IMR-90 (cell line): ENCODE results near the gene RUNX3. TPM values are rescaled to one million over a fixed set of nuclear protein-coding genes. Genes with fewer than 3 reads are reported as not detected.

Source experiments
- ATAC-seq: fragments of 200-7000 bp; cut with Tn5 transposase; 2 replicates; pipeline ENCODE4 v1.9.1; 2020; ENCODE audit warnings: low read depth, mild to moderate bottlenecking, moderate library complexity
- BruUV-seq: library from RNA; stranded (reverse); fragments of 400-500 nt; replicated peaks from 2 replicates; lab custom pipeline; 2021; lab: Mats Ljungman, UMichigan
- CTCF ChIA-PET: fragments of 300-600 bp; formaldehyde crosslinking; extraction: SDS; loops from one replicate; lab custom pipeline; 2021; ENCODE audit warnings: antibody characterized with exemption; lab: Yijun Ruan, JAX
- POLR2A ChIA-PET: fragments of 300-600 bp; sonication (Branson Sonifier 250); formaldehyde crosslinking; loops from one replicate; lab custom pipeline; 2022; ENCODE audit warnings: antibody characterized with exemption; ENCODE audit not compliant: unreplicated experiment; lab: Charles Lee
- DNase-seq: peaks from one replicate; pipeline ENCODE4 v3.0.0; 2013
- H2AFZ ChIP-seq: replicated peaks from 2 replicates; pipeline ENCODE3; 2013; ENCODE audit warnings: low read length, mild to moderate bottlenecking; ENCODE audit not compliant: poor library complexity
- H2AK5ac ChIP-seq: 2 replicates; pipeline ENCODE4 v1.6.1; 2013; ENCODE audit warnings: low read depth, low read length, inconsistent platforms
- H2AK9ac ChIP-seq: replicated peaks from 2 replicates; pipeline ENCODE3; 2013; ENCODE audit warnings: mild to moderate bottlenecking, low read depth, low read length, moderate library complexity; ENCODE audit not compliant: poor library complexity
- H2BK120ac ChIP-seq: 2 replicates; pipeline ENCODE4 v1.6.1; 2013; ENCODE audit warnings: low read depth, low read length, inconsistent platforms
- H2BK15ac ChIP-seq: 3 replicates; pipeline ENCODE4 v1.6.1; 2013; ENCODE audit warnings: low read depth, low read length, inconsistent platforms
- H2BK20ac ChIP-seq: 2 replicates; pipeline ENCODE4 v1.6.1; 2013; ENCODE audit warnings: low read depth, mild to moderate bottlenecking, inconsistent platforms, low read length, moderate library complexity
- H2BK5ac ChIP-seq: 2 replicates; pipeline ENCODE4 v1.6.1; 2013; ENCODE audit warnings: mild to moderate bottlenecking, low read depth, low read length, inconsistent platforms; ENCODE audit not compliant: poor library complexity, severe bottlenecking
- H3K14ac ChIP-seq: replicated peaks from 2 replicates; pipeline ENCODE4 v1.6.1; 2013; ENCODE audit warnings: low read depth, low read length, inconsistent platforms
- H3K18ac ChIP-seq: 2 replicates; pipeline ENCODE4 v1.6.1; 2013; ENCODE audit warnings: low read depth, low read length, control low read depth
- H3K23ac ChIP-seq: 2 replicates; pipeline ENCODE4 v1.6.1; 2013; ENCODE audit warnings: low read depth, low read length, inconsistent platforms
- H3K27ac ChIP-seq: 2 replicates; pipeline ENCODE4 v1.5.1; 2013; ENCODE audit warnings: mild to moderate bottlenecking, control low read depth, low read length; ENCODE audit not compliant: insufficient read depth
- H3K27me3 ChIP-seq: 2 replicates; pipeline ENCODE4 v1.6.1; 2013; ENCODE audit warnings: low read length; ENCODE audit not compliant: control insufficient read depth, insufficient read depth
- H3K36me3 ChIP-seq: 2 replicates; pipeline ENCODE4 v1.6.1; 2013; ENCODE audit warnings: low read length, mixed read lengths; ENCODE audit not compliant: control insufficient read depth, insufficient read depth
- H3K4ac ChIP-seq: 2 replicates; pipeline ENCODE4 v1.6.1; 2013; ENCODE audit warnings: low read depth, low read length, inconsistent platforms
- H3K4me1 ChIP-seq: 2 replicates; pipeline ENCODE4 v1.6.1; 2013; ENCODE audit warnings: low read length, mixed read lengths; ENCODE audit not compliant: control insufficient read depth, insufficient read depth
- H3K4me2 ChIP-seq: 2 replicates; pipeline ENCODE4 v1.6.1; 2013; ENCODE audit warnings: low read depth, mild to moderate bottlenecking, control low read depth, low read length, moderate library complexity
- H3K4me3 ChIP-seq: 2 replicates; pipeline ENCODE4 v1.5.1; 2013; ENCODE audit warnings: low read depth, mild to moderate bottlenecking, control low read depth, low read length, moderate library complexity; ENCODE audit not compliant: insufficient read depth
- H3K56ac ChIP-seq: 2 replicates; pipeline ENCODE4 v1.6.1; 2013; ENCODE audit warnings: low read length, inconsistent platforms; ENCODE audit not compliant: insufficient read depth; ENCODE audit errors: extremely low read depth
- H3K79me1 ChIP-seq, 2 experiments: 2 replicates each; pipeline ENCODE4 v1.6.1; 2013; ENCODE audit warnings: low read length in 2 of 2, inconsistent platforms in 1 of 2, low read depth in 1 of 2
- H3K9ac ChIP-seq: 2 replicates; pipeline ENCODE4 v1.6.1; 2013; ENCODE audit warnings: low read depth, low read length, control low read depth
- H3K9me1 ChIP-seq: 2 replicates; pipeline ENCODE4 v1.6.1; 2013; ENCODE audit warnings: low read length, inconsistent platforms; ENCODE audit not compliant: insufficient read depth
- H3K9me3 ChIP-seq: 2 replicates; pipeline ENCODE4 v1.6.1; 2013; ENCODE audit warnings: low read length; ENCODE audit not compliant: control insufficient read depth, insufficient read depth
- H4K20me1 ChIP-seq: 2 replicates; pipeline ENCODE4 v1.6.1; 2013; ENCODE audit warnings: low read length, inconsistent platforms; ENCODE audit not compliant: insufficient read depth
- H4K5ac ChIP-seq: 2 replicates; pipeline ENCODE4 v1.6.1; 2013; ENCODE audit warnings: mild to moderate bottlenecking, low read depth, low read length, control low read depth
- H4K8ac ChIP-seq, 2 experiments: 2 replicates each; pipeline ENCODE4 v1.6.1; 2013; ENCODE audit warnings: low read depth in 2 of 2, low read length in 2 of 2, control low read depth in 1 of 2, inconsistent platforms in 1 of 2
- H4K91ac ChIP-seq: 2 replicates; pipeline ENCODE4 v1.6.1; 2013; ENCODE audit warnings: low read depth, low read length, inconsistent platforms; ENCODE audit not compliant: insufficient read depth
- BHLHE40 ChIP-seq: fragments of 150-350 bp; IDR thresholded peaks from 2 replicates; pipeline ENCODE4 v1.6.1; 2016; ENCODE audit warnings: mild to moderate bottlenecking, low read depth, low read length
- CEBPB ChIP-seq: IDR thresholded peaks from 2 replicates; pipeline ENCODE4 v1.6.1; 2012; ENCODE audit warnings: low read depth, low read length, improper control_type of control experiment
- CHD1 ChIP-seq: IDR thresholded peaks from 2 replicates; pipeline ENCODE4 v1.6.1; 2012; ENCODE audit warnings: low read depth, low read length, improper control_type of control experiment
- FOS ChIP-seq: fragments of 150-350 bp; IDR thresholded peaks from 2 replicates; pipeline ENCODE4 v1.6.1; 2016; ENCODE audit warnings: low read depth, low read length
- MAFK ChIP-seq: IDR thresholded peaks from 2 replicates; pipeline ENCODE4 v1.6.1; 2012; ENCODE audit warnings: low read depth, low read length, improper control_type of control experiment
- MAZ ChIP-seq: IDR thresholded peaks from 2 replicates; pipeline ENCODE4 v1.6.1; 2012; ENCODE audit warnings: low read depth, mild to moderate bottlenecking, low read length, improper control_type of control experiment, moderate library complexity, borderline replicate concordance
- MXI1 ChIP-seq: IDR thresholded peaks from 2 replicates; pipeline ENCODE4 v1.6.1; 2012; ENCODE audit warnings: low read depth, mild to moderate bottlenecking, low read length, moderate library complexity, borderline replicate concordance
- NFE2L2 ChIP-seq: fragments of 150-350 bp; IDR thresholded peaks from 2 replicates; pipeline ENCODE4 v1.6.1; 2016; ENCODE audit warnings: low read depth, mild to moderate bottlenecking, low read length
- POLR2A ChIP-seq: IDR thresholded peaks from 2 replicates; pipeline ENCODE4 v1.6.1; 2012; ENCODE audit warnings: mild to moderate bottlenecking, low read depth, low read length
- RAD21 ChIP-seq: IDR thresholded peaks from 2 replicates; pipeline ENCODE4 v1.6.1; 2012; ENCODE audit warnings: low read length, improper control_type of control experiment
- RCOR1 ChIP-seq: IDR thresholded peaks from 2 replicates; pipeline ENCODE4 v1.6.1; 2012; ENCODE audit warnings: mild to moderate bottlenecking, low read length, improper control_type of control experiment; ENCODE audit not compliant: insufficient replicate concordance
- RFX5 ChIP-seq: IDR thresholded peaks from 2 replicates; pipeline ENCODE4 v1.8.0; 2012; ENCODE audit warnings: low read depth, mild to moderate bottlenecking, low read length, moderate library complexity
- SMC3 ChIP-seq: fragments of 150-350 bp; IDR thresholded peaks from 2 replicates; pipeline ENCODE4 v1.6.1; 2016; ENCODE audit warnings: low read depth, mild to moderate bottlenecking, antibody characterized with exemption, low read length, moderate library complexity
- WGBS, 2 experiments: methylation state at CpG; one replicate each; pipeline versions ENCODE4 v1.1.5 to v1.1.7; 2013; ENCODE audit warnings: missing lambda C conversion rate in 2 of 2; ENCODE audit not compliant: insufficient read length in 1 of 2; ENCODE audit errors: extremely low coverage in 2 of 2; 5-methylcytosine and 5-hydroxymethylcytosine counted together
- dilution Hi-C: fragments of 300-500 bp; cut with HindIII; formaldehyde crosslinking; loops from one replicate; pipeline ENCODE4 v1.14.3; 2018; ENCODE audit warnings: low sequenced_read_pairs; ENCODE audit not compliant: unreplicated experiment
- in situ Hi-C: fragments of 300-500 bp; cut with MboI; formaldehyde crosslinking; loops from 3 replicates; pipeline ENCODE4 v1.14.3; 2019; ENCODE audit warnings: low sequenced_read_pairs, inconsistent platforms, mixed read lengths
- intact Hi-C: fragments of 100-400 bp; cut with micrococcal nuclease; formaldehyde crosslinking; loops from 2 replicates; pipeline ENCODE4 v1.10.0; 2022
- polyA plus RNA-seq, 3 experiments: library from polyadenylated mRNA; depleted of rRNA; stranded (reverse); fragments of >200 nt; gene quantifications; 2 replicates each; pipeline ENCODE4 v1.2.3, GENCODE V29; 2012; ENCODE audit warnings: low replicate concordance in 1 of 3
- total RNA-seq: library from RNA; depleted of rRNA; stranded (reverse); fragments of >200 nt; gene quantifications from 2 replicates; pipeline ENCODE4 v1.2.3, GENCODE V29; 2012
- TF ChIP-seq, protein P1 (sequence below): fragments of 150-350 bp; IDR thresholded peaks from 2 replicates; pipeline ENCODE4 v1.6.1; 2016; ENCODE audit warnings: low read depth, mild to moderate bottlenecking, low read length, moderate library complexity, borderline replicate concordance
- TF ChIP-seq, protein P2 (sequence below): fragments of 150-350 bp; IDR thresholded peaks from 2 replicates; pipeline ENCODE4 v1.6.1; 2017; ENCODE audit warnings: mild to moderate bottlenecking, antibody characterized with exemption, low read length, low read depth
- TF ChIP-seq, protein P3 (sequence below): conservative IDR thresholded peaks from 2 replicates; pipeline ENCODE4 v1.5.1; 2012; ENCODE audit warnings: mild to moderate bottlenecking, low read depth, low read length, improper control_type of control experiment

Gene RUNX3
- total and polyA plus RNA-seq, 2 of the 4 experiments (the other 2 are of a cell fraction), result 0.07 TPM; not detected in 1

- Histone ChIP-seq H4K91ac (no peak overlapping the region), H3K14ac (no peak overlapping the region), H3K4me3 (no peak overlapping the region), H3K27ac (no peak overlapping the region), H3K4me1 (no peaks in the 10 kb centered on the region), H3K9ac (no peak overlapping the region), H3K27me3 (peaks cover 39% of the 10 kb centered on the region), H2BK120ac (no peak overlapping the region), H2BK15ac (no peak overlapping the region), H2AK5ac (no peak overlapping the region), H3K4ac (no peak overlapping the region), H4K8ac (no peak overlapping the region), H3K9me3 (no peaks in the 10 kb centered on the region), H2AFZ (no peak overlapping the region), H3K9me1 (peaks cover 4% of the 10 kb centered on the region; the same call in 1 of the 2 replicates), H2BK5ac (no peak overlapping the region), H4K5ac (no peak overlapping the region), H3K4me2 (no peak overlapping the region), H3K18ac (no peak overlapping the region), H3K79me1 (no peaks in the 10 kb centered on the region), H2BK20ac (no peak overlapping the region), H2AK9ac (no peak overlapping the region), H3K36me3 (no peaks in the 10 kb centered on the region), H3K23ac (no peak overlapping the region), H4K20me1 (no peaks in the 10 kb centered on the region), H3K56ac (no peak overlapping the region)
- ChIA-PET CTCF (no interaction called here), POLR2A (no interaction called here)
- ATAC-seq, result no peak
- BruUV-seq, result no TSS peak
- no CpG with 5 or more reads among the region's 3 CpGs for WGBS, 2 experiments
- dilution Hi-C loops (no loop called here), intact Hi-C loops (no loop called here), in situ Hi-C loops (no loop called here)
- TF ChIP-seq POLR2A (no peak), CHD1 (no peak), RAD21 (no peak), SMC3 (no peak), MAZ (no peak), BHLHE40 (no peak), MXI1 (no peak), FOS (no peak), RCOR1 (no peak), CEBPB (no peak), MAFK (no peak), NFE2L2 (no peak), RFX5 (no peak)
- TF ChIP-seq, protein P1, sequence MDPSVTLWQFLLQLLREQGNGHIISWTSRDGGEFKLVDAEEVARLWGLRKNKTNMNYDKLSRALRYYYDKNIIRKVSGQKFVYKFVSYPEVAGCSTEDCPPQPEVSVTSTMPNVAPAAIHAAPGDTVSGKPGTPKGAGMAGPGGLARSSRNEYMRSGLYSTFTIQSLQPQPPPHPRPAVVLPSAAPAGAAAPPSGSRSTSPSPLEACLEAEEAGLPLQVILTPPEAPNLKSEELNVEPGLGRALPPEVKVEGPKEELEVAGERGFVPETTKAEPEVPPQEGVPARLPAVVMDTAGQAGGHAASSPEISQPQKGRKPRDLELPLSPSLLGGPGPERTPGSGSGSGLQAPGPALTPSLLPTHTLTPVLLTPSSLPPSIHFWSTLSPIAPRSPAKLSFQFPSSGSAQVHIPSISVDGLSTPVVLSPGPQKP, result no peak
- TF ChIP-seq, protein P2, sequence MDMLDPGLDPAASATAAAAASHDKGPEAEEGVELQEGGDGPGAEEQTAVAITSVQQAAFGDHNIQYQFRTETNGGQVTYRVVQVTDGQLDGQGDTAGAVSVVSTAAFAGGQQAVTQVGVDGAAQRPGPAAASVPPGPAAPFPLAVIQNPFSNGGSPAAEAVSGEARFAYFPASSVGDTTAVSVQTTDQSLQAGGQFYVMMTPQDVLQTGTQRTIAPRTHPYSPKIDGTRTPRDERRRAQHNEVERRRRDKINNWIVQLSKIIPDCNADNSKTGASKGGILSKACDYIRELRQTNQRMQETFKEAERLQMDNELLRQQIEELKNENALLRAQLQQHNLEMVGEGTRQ, result no peak
- TF ChIP-seq, protein P3, sequence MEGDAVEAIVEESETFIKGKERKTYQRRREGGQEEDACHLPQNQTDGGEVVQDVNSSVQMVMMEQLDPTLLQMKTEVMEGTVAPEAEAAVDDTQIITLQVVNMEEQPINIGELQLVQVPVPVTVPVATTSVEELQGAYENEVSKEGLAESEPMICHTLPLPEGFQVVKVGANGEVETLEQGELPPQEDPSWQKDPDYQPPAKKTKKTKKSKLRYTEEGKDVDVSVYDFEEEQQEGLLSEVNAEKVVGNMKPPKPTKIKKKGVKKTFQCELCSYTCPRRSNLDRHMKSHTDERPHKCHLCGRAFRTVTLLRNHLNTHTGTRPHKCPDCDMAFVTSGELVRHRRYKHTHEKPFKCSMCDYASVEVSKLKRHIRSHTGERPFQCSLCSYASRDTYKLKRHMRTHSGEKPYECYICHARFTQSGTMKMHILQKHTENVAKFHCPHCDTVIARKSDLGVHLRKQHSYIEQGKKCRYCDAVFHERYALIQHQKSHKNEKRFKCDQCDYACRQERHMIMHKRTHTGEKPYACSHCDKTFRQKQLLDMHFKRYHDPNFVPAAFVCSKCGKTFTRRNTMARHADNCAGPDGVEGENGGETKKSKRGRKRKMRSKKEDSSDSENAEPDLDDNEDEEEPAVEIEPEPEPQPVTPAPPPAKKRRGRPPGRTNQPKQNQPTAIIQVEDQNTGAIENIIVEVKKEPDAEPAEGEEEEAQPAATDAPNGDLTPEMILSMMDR, result no peak
- no peak for DNase-seq
Measured at GRCh38 chr1:24865587-24865986, 64.5 kb downstream of the RUNX3 start.
